ENCODE data around the gene CACNG6.

DNA sequence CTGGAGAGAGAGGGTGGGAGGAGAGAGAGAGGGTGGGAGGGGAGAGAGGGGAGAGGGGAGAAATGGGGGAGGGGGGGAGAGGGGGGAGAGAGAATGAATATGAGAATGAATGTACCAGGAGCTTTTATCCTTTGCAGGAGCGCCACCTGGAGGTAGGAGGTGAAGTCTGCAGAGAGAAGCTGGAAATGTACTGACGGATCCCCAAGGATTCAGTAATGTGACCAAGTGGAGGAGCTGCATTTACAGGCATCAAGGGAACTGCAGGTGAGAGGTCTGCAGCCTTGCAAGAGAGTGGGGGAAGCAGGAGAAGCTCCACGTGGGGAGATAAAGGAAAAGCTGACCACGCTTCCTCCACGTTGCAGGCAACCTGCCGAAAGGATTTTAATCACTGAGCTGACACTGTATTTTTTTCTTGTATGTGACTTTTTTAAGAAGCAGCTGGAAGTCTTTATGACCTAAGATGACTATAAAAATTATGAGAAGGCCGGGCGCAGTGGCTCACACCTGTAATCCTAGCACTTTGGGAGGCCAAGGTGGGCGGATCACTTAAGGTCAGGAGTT, 38.6 kb downstream of the CACNG6 start:
- TF ChIP-seq, protein P1, sequence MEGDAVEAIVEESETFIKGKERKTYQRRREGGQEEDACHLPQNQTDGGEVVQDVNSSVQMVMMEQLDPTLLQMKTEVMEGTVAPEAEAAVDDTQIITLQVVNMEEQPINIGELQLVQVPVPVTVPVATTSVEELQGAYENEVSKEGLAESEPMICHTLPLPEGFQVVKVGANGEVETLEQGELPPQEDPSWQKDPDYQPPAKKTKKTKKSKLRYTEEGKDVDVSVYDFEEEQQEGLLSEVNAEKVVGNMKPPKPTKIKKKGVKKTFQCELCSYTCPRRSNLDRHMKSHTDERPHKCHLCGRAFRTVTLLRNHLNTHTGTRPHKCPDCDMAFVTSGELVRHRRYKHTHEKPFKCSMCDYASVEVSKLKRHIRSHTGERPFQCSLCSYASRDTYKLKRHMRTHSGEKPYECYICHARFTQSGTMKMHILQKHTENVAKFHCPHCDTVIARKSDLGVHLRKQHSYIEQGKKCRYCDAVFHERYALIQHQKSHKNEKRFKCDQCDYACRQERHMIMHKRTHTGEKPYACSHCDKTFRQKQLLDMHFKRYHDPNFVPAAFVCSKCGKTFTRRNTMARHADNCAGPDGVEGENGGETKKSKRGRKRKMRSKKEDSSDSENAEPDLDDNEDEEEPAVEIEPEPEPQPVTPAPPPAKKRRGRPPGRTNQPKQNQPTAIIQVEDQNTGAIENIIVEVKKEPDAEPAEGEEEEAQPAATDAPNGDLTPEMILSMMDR (conservative IDR thresholded peaks at IDR 0.05; ENCODE audit: low read depth, low read length), result peak; percentile 77
- no peak for TF ChIP-seq EZH2 (IDR thresholded peaks at IDR 0.05; ENCODE audit: borderline replicate concordance, low read depth, low read length, poor library complexity, severe bottlenecking)
